ENCODE results near the gene RBM33.

Gene RBM33

DNA sequence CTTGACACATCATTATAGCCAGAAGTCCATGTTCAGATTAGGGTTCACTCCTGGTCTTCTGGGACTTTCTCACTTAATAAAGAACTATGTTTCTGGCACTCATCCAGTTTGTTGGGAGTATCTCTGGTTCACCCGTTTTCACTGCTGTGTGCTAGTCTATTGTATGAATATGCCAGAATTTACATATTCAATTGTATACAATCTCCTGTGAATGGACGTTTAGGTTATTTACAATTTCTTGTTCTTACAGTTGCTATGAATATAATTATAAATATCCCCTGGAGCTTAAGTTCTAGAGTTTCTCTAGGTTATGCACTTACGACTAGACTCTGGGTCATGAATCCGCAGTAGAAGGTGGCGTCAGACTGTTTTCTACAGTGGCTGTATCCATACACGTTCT is 20.0 kb upstream of the RBM33 start:
- DNase-seq = no peak

DNA sequence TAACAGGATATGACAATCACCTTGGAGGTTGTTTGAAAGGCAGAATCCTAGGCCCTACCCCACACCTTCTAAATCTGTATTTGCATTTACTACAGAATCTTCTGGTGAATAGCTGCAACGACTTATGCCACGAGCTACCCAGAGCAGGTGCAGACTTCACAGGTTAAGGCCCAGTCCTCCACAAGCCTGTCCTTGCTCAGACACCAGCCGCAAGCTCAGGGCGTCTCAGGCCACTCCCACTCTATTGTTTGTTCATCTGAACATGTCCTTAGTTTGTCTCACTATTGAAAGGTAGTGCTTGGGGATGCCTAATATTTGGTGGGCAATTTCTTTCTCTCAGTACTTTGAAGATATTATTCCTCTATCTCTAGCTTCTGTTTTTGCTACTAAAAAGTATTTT is 18.9 kb upstream of the RBM33 start:
- no peak for DNase-seq

- DNase-seq = no peak
Observed at GRCh38 chr7:155629171-155629570, 15.3 kb upstream of the RBM33 start.

DNA sequence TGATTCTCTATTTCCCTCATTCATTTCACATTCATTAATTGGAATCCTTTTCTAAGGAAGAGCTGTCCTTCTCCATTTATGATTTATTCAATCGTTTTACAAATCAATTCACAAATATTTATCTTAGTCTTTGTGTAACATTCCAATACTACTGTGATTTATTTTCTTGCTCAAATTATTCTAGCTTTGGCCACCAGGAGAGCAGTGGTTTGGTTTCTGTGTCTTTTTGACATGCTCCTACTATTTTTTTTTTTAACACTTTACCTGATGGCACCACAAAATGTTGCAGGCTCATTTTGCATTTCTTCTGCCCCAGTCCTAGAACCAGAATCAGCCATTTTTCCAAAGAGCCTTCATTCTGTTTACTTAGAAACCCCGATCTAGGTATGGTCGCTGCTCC is 13.3 kb upstream of the RBM33 start:
- no peak for DNase-seq

- DNase-seq = no peak
Observed at GRCh38 chr7:155635817-155636216, 8.6 kb upstream of the RBM33 start.

GRCh38 chr7:155637155-155637554 is 7.3 kb upstream of the RBM33 start:
- DNase-seq = no peak

- DNase-seq = no peak
Observed at GRCh38 chr7:155638366-155638765, 6.1 kb upstream of the RBM33 start.

DNA sequence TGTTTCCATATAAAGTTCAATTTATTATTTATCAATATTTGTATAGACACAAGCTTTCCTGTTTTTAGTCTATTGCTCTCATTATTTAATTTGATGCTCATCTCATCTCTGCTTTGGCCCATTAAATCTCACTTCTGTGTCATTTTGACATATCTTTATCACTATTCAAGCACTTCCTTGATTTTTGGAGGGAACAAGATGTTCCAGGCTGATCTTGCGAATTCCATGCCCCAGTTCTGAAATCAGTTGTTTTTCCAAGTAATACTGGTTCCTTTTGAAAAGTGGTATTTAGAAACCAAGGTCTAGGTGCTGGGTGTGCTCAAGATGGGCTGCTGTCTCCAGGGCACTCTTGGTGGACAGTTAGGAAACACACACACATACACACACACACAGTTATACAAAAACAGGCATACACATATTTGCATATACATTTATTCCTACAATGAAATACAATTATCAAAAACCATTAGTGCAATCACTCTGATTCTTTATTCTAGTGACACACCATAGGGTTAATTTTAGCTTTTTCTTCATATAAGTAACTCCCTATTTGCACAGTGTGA is 4.4 kb upstream of the RBM33 start:
- DNase-seq = no peak

DNA sequence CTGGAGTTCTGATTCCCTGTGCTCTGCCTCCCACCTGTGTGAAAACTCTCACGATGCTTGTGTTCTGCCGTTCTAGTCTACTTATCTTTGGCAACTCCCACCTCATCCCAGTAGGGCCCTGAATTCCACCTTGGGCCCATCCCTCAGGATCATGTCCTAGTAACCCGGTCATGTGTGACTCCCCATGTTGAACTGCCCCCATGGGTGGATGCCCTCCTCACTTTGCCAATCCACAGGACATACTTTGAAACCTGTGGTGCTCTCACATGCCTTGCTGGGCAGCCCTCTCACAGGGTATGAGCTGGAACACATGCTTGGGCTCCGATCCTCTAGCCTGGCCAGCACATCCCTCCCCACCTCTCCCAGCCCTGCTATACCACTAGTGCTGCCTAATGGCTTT is 3.8 kb upstream of the RBM33 start:
- DNase-seq = no peak

GRCh38 chr7:155643804-155644177 is 670 bp upstream of the RBM33 start:
- DNase-seq = no peak

DNA sequence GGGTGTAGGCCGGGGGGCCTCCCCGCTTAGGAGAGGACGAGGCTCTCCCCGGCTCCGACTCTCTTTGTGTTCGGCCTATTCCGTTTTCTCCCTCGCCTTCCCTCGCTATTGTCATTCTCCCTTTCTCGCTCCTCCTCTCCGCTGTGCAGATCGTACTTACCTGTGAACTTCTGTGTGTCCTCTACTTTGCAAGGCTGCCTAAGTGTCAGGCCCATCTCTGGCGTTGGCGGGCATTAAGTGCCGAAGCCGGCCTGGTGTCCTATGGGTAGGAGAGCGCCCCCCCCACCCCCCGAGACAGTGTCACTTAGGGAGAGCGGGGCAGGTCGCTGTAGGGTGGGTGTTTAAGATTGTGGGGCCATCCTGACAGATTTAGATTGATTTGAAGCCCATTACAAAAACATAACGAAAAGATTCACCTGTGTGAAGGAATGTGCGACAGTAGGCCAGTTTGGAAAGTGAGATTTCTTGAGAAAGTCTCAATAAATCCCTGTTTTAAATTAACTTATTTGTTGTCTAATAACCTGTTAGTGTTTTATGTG is 579 bp downstream of the RBM33 start:
- DNase-seq = peak in 1 of 2 donors; percentile 12

GRCh38 chr7:155645662-155646061 is 1.2 kb downstream of the RBM33 start:
- no peak for DNase-seq

- DNase-seq = no peak
Observed at GRCh38 chr7:155646669-155647068, 2.2 kb downstream of the RBM33 start.

DNA sequence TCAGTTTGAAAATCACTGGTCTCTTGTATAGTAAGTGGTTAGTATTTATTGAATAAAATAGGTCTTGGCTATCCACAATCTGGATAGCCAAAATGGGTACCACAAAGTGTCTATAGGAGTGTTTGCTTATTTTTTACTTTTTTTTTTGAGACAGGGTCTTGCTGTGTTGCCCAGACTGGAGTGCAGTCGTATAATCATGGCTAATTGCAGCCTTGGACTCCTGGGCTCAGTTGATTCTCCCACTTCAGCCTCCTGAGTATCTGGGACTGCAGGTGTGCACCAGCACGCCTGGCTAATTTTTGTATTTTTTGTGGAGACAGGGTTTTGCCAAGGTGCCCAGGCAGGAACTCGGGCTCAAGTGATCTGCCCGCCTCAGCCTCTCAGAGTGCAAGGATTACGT is 2.8 kb downstream of the RBM33 start:
- DNase-seq = no peak

- DNase-seq = no peak
Observed at GRCh38 chr7:155647734-155648133, 3.3 kb downstream of the RBM33 start.

GRCh38 chr7:155648752-155649339 is 4.4 kb downstream of the RBM33 start:
- DNase-seq = no peak

GRCh38 chr7:155649588-155649987 is 5.1 kb downstream of the RBM33 start:
- no peak for DNase-seq

GRCh38 chr7:155652156-155653114 is 8.0 kb downstream of the RBM33 start:
- DNase-seq = no peak

DNA sequence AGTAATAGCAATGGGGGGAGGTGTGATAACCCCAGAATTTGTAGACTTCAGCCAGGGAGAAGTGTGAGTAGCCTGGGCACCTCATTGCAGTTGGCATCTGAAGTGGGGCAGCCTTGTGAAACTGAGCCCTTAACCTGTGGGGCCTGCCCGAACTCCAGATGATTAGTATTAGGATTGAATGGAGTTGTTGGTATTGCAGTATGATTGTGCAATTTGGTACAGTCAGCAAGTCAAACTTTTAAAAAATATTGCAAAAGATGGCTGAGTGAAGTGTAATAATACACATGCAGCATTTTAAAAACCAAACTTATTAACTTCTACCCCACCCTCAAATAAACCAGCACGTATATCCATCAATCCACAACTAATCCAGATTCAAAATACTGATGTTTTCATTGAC is 9.3 kb downstream of the RBM33 start:
- DNase-seq = no peak

GRCh38 chr7:155656891-155657290 is 12.4 kb downstream of the RBM33 start:
- DNase-seq = no peak

- DNase-seq = no peak
Observed at GRCh38 chr7:155660059-155660757, 15.7 kb downstream of the RBM33 start.

GRCh38 chr7:155660758-155661093 is 16.3 kb downstream of the RBM33 start:
- DNase-seq = no peak

DNA sequence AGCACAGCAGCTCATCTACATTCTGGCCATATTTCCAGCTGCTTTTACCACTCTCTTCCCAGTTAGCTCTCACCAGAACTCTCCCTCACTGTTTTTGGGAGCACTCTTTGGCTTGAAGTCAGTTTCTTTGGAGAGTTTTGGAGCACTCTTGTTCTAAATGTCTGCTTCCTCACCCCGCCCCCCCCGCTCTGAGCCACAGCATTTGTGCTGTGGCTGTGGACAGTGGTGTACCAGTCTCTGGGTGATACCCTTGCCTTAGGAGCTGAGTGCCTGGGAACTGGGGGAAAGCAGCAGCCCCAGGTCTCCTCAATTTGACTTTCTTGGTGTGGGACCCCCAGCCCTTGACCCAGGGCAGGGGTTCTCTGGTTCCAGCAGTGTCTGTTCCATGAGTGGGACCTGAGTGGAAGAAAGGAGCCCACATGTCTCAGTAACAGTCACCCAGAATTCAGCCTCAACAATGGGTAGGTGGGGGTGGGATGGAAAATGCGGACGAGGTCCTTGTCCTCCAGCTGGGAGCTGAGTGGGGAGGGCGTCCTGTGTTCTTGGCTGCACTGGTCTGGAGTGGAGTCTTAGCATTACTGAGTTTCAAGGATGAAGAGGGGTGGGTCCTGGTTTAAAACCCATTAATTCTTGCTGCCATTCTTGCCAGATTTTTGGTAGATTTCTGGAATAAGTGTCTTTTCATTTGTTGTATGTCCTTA is 18.0 kb downstream of the RBM33 start:
- no peak for DNase-seq

All from hippocampal formation (tissue), 2 donors.